ENCODE data around the gene SLC7A4. TPM values are rescaled to one million over a fixed set of nuclear protein-coding genes. Genes with fewer than 3 reads are reported as not detected.

Gene SLC7A4
- total RNA-seq, 4 donors from 2014 or later, result 0.45 to 0.54 TPM; not detected in 2

DNA sequence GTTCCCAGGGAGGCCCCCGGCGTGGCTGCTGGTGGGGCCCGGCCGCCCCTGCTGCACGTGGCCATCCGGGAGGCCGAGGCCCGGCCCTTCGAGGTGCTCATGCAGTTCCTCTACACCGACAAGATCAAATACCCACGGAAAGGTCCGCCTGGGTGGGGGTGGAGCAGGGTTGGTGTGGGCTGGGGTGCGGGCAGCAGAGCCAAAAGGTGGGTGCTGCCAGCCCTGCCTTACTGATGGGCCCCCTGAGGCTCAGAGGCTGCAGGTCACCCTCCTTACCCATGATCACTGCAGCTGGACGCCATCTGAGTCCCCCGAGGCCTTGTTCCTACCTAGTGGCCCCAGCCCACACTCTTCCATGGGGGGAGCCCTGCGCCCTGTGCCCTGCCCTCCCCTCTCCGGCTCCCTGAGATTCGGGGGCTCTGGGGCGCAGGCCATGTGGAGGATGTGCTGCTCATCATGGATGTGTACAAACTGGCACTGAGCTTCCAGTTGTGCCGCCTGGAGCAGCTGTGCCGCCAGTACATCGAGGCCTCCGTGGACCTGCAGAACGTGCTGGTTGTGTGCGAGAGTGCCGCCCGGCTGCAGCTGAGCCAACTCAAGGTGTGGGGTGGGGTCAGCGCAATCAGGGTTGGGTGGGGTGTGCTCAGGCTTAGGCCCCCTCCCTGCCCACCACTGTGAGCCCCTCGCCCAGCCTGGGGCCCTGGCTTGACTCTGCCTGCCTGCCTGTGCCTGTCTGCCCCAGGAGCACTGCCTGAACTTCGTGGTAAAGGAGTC lies 38.0 kb downstream of the SLC7A4 start:
- Histone ChIP-seq H3K27me3 (no peaks in the 10 kb centered on the region), H3K4me3 (replicated peaks in 1 of 3) (no peak overlapping the region), H3K9me3 (no peaks in the 10 kb centered on the region), H3K36me3 (peaks cover 19 to 29% of the 10 kb centered on the region in 2 donors), H3K4me1 (no peaks in the 10 kb centered on the region), H3K27ac (no peak overlapping the region)
- WGBS, 2 donors, result 94 to 95% methylated on average over 23 to 25 of the region's 30 CpGs
- intact Hi-C loops (cut with DNase I), result no loop called here
- no peak for TF ChIP-seq POLR2A (IDR thresholded peaks at IDR 0.05)
- TF ChIP-seq CTCF (IDR thresholded peaks at IDR 0.05), result no peak
- no peak for DNase-seq

DNA sequence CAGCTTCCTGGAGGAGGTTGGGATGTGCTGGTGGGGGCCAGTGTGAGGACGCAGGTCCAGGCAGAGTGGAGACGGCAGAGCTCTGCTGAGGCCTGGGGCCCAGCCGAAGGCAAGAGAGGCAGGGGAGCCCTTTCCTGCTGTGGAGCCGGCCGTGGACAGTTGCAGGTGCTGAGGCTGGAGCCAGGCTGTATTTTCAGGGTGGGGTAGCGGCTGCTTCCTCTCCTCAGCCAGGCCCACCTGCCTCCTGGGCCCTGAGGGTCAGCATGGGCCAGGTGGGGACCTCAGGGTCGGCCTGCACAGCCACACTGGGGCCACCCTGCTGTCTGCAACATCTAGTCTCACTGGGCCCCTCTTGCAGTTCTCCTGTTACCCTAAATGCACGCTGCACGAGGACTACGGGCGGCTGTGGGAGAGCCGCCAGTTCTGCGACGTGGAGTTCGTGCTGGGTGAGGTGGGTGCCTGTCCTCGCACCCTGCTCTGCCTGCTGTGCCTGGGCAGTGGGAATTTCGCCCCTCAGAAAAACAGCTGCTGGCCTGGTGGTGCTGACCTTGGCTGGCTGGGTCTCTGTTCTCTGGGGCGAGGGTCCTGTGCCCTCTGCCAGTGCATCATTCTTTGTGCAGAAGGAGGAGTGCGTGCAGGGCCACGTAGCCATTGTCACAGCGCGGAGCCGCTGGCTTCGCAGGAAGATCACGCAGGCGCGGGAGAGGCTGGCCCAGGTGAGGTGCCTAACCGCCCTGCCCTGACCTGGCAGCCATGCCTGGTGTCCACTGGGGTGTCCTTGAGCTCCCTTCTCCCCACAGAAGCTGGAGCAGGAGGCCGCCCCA lies 38.8 kb downstream of the SLC7A4 start:
- no peak overlapping the region for H3K4me3 ChIP-seq (replicated peaks in 1 of 3)
- H3K27ac ChIP-seq, result no peak overlapping the region
- no peaks in the 10 kb centered on the region for H3K4me1 ChIP-seq
- no peaks in the 10 kb centered on the region for H3K9me3 ChIP-seq
- 95 to 97% methylated on average over 16 to 25 of the region's 29 CpGs for WGBS, 2 donors
- H3K36me3 ChIP-seq, result peaks cover 17 to 29% of the 10 kb centered on the region in 2 donors
- intact Hi-C loops (cut with DNase I), result no loop called here
- H3K27me3 ChIP-seq, result no peaks in the 10 kb centered on the region
- TF ChIP-seq POLR2A (IDR thresholded peaks at IDR 0.05) (no peak), CTCF (IDR thresholded peaks at IDR 0.05) (no peak)
- no peak for DNase-seq

DNA sequence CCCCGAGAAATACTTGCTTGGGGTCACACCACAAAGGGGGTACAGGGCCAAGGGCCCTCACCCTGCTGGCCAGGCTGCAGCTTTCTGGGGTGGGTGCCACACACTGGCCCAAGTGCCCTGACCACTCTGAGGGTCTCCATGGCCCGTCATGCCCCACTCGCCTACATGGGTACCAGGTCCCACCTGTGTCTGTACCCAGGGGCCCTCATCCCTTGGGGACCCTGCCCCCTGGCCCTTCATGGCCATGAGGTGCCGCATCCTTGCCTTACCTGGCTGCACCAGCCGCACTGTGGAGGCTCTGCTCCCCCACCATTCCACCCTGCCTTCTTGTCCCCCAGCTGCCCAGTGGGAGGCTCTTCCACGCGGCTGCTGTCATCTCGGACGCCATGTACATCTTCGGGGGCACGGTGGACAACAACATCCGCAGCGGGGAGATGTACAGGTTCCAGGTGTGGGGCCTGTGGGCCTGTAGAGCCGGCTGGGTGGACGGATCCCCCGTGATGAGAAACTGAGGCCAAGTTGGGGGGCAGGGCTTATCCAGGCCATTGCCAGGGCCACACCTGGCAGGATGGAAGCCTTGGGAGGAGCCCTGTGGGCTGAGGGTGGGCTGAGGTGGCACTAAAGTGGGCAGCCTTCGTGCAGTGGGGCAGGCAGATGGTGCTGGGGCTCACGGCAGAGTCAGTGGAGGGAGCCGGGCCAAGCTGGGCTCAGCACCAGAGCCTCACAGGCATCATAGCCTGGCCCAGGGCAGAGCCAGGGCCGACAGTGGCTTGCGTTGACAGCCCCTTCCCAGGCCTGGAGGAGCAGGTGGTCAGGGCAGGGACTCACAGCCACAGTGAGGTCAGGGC lies 39.7 kb downstream of the SLC7A4 start:
- WGBS, 2 donors, result 89 to 92% methylated on average over 16 to 21 of the region's 21 CpGs
- intact Hi-C loops (cut with DNase I), result no loop called here
- no peak for DNase-seq
- Histone ChIP-seq H3K36me3 (peaks cover 17 to 29% of the 10 kb centered on the region in 2 donors), H3K27ac (no peak overlapping the region), H3K9me3 (no peaks in the 10 kb centered on the region), H3K4me1 (no peaks in the 10 kb centered on the region), H3K4me3 (replicated peaks in 1 of 3) (no peak overlapping the region), H3K27me3 (no peaks in the 10 kb centered on the region)
- TF ChIP-seq POLR2A (IDR thresholded peaks at IDR 0.05) (no peak), CTCF (IDR thresholded peaks at IDR 0.05) (no peak)

DNA sequence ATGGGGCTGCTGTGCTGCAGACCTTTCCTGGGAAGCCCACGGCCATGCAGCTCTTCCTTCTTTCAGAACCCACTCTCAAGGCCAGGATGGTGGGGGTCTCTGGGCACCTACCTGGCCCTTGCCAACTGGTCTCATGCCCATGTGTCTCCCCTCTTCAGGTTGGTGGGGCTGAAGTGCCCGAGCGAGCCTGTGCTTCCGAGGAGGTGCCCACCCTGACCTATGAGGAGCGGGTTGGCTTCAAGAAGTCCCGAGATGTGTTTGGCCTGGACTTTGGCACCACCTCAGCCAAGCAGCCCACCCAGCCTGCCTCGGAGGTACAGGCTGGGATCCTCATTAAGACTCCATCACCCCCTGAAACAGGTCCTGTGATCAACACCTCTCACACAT lies 40.3 kb downstream of the SLC7A4 start:
- Histone ChIP-seq H3K4me3 (replicated peaks in 1 of 3) (no peak overlapping the region), H3K9me3 (no peaks in the 10 kb centered on the region), H3K4me1 (no peaks in the 10 kb centered on the region), H3K27ac (no peak overlapping the region), H3K27me3 (no peaks in the 10 kb centered on the region), H3K36me3 (peaks cover 21 to 34% of the 10 kb centered on the region in 2 donors)
- no peak for DNase-seq
- WGBS, 2 donors, result 79 to 100% methylated on average over 4 of the region's 7 CpGs
- intact Hi-C loops (cut with DNase I), result no loop called here
- TF ChIP-seq POLR2A (IDR thresholded peaks at IDR 0.05) (no peak), CTCF (IDR thresholded peaks at IDR 0.05) (no peak)

Measured in thyroid gland (tissue), 4 donors.